Adrenal gland (tissue), 19 donors: Measurements from ENCODE around the gene EIF3M. TPM values are rescaled to one million over a fixed set of nuclear protein-coding genes. Genes with fewer than 3 reads are reported as not detected.

Experiments
- DNase-seq, 7 donors: peaks; one replicate each; pipeline ENCODE4 v3.0.0-alpha.2; 2019 to 2020
- H3K27ac ChIP-seq, 5 donors: fragments of 200-600 bp; sonication (generic) in 4 of 5; 1 replicate in 3 of 5; 2 replicates in 2 of 5; pipeline versions ENCODE4 v1.5.1 to v1.8.0; 2016 to 2020; ENCODE audit warnings: mild to moderate bottlenecking in 1 of 5
- H3K27me3 ChIP-seq: fragments of 200-600 bp; 2 replicates; pipeline ENCODE4 v1.8.0; 2021
- H3K36me3 ChIP-seq, 2 donors: fragments of 200-600 bp; replicated peaks in 1 of 2; 1 replicate in 1 of 2; 2 replicates in 1 of 2; pipeline versions ENCODE4 v1.5.1 to v1.8.0; 2018 to 2022
- H3K4me1 ChIP-seq, 2 donors: fragments of 200-600 bp; replicated peaks in 1 of 2; 1 replicate in 1 of 2; 2 replicates in 1 of 2; pipeline versions ENCODE4 v1.5.1 to v1.8.0; 2018 to 2021
- H3K4me3 ChIP-seq, 4 donors: fragments of 200-600 bp; sonication (generic) in 3 of 4; one replicate each; pipeline ENCODE4 v1.5.1; 2016 to 2018
- H3K9me3 ChIP-seq, 3 donors: fragments of 200-600 bp; sonication (generic) in 1 of 3; replicated peaks in 1 of 3; 1 replicate in 2 of 3; 2 replicates in 1 of 3; pipeline versions ENCODE4 v1.5.1 to v1.8.0; 2016 to 2021
- POLR2A ChIP-seq, 2 donors: fragments of 450-650 bp; IDR thresholded peaks; one replicate each; pipeline ENCODE4 v1.6.1; 2017; ENCODE audit warnings: antibody characterized with exemption in 2 of 2, mild to moderate bottlenecking in 2 of 2, moderate library complexity in 1 of 2
- WGBS, 4 donors: extraction: QIAGEN DNeasy Blood & Tissue Kit in 2 of 4; methylation state at CpG; one replicate each; pipeline versions ENCODE4 v1.1.5 to v1.1.7; 2013 to 2017; 5-methylcytosine and 5-hydroxymethylcytosine counted together
- intact Hi-C, 2 donors: fragments of 100-400 bp; cut with DNase I; formaldehyde crosslinking; loops; one replicate each; pipeline versions ENCODE4 v1.14.1 to v1.15.0; 2022 to 2023
- long read RNA-seq, 10 donors: library from polyadenylated mRNA in 3 of 10; unstranded in 2 of 10; stranded (forward) in 1 of 10; transcript quantifications; one replicate each; pipeline ENCODE4 v2.0.0 and lab custom pipeline, GENCODE V29; 2021 to 2026
- polyA plus RNA-seq, 3 donors: library from polyadenylated mRNA; stranded (reverse); fragments of 200-250 nt in 2 of 3; fragments of 350-450 nt in 1 of 3; fragmentation: Illumina TruSeq in 1 of 3; extraction: RNeasy Lipid Tissue Mini Kit (QIAGEN cat#74804) in 1 of 3; gene quantifications; one replicate each; pipeline ENCODE4 v1.2.3, GENCODE V29; 2013 to 2014
- total RNA-seq, 9 donors: library from RNA; depleted of rRNA in 4 of 9; stranded (reverse); fragments of >200 nt in 4 of 9; fragments of 120-200 nt in 1 of 9; fragmentation: NEBNext Ultra II Directional in 1 of 9; extraction: Animal tissue kit (Norgen Biotek cat#: 25700) in 1 of 9; gene quantifications; one replicate each; pipeline versions ENCODE4 v1.1.0 to v1.2.4, GENCODE V29; 2013 to 2023
- TF ChIP-seq, protein P1 (sequence below), 6 experiments: fragments of 450-650 bp in 4 of 6; fragments of 200-600 bp in 2 of 6; sonication (generic) in 1 of 6; IDR thresholded peaks; 1 replicate in 5 of 6; 2 replicates in 1 of 6; pipeline versions ENCODE4 v1.5.1 to v1.8.0; 2016 to 2021; ENCODE audit warnings: antibody characterized with exemption in 6 of 6, mild to moderate bottlenecking in 2 of 6, moderate library complexity in 1 of 6
- donor health status: healthy with polysubstance abuse.
- donor health status: Bipolar disorder and iron deficiency.
- donor health status: DM: yes; HTN: yes; CAD: no.
- donor health status: DM: no; HTN: no; CAD: no.
- donor health status: DM: no; HTN: no; CAD: no.
- donor health status: DM: yes; HTN: yes; CAD: no.

Gene EIF3M
- total RNA-seq (100 to 1,000 TPM; 233 to 604 (median 324) TPM), polyA plus RNA-seq (100 to 1,000 TPM; 174 to 761 (median 249) TPM)
- long read RNA-seq, donor 1, full-length matches to known transcripts, result 159 of 186 reads
- long read RNA-seq, donor 1, partial matches to known transcripts, result 27 of 186 reads
- long read RNA-seq, donor 1, other reads (novel, unspliced or antisense), result 0 of 186 reads
- long read RNA-seq, donor 2, full-length matches to known transcripts, result 131 of 151 reads
- long read RNA-seq, donor 2, partial matches to known transcripts, result 15 of 151 reads
- long read RNA-seq, donor 2, other reads (novel, unspliced or antisense), result 5 of 151 reads
- long read RNA-seq, donor 3, full-length matches to known transcripts, result 121 of 147 reads
- long read RNA-seq, donor 3, partial matches to known transcripts, result 26 of 147 reads
- long read RNA-seq, donor 3, other reads (novel, unspliced or antisense), result 0 of 147 reads
- long read RNA-seq, donor 4, full-length matches to known transcripts, result 125 of 136 reads
- long read RNA-seq, donor 4, partial matches to known transcripts, result 3 of 136 reads
- long read RNA-seq, donor 4, other reads (novel, unspliced or antisense), result 8 of 136 reads
- long read RNA-seq, donor 5, full-length matches to known transcripts, result 143 of 156 reads
- long read RNA-seq, donor 5, partial matches to known transcripts, result 1 of 156 reads
- long read RNA-seq, donor 5, other reads (novel, unspliced or antisense), result 12 of 156 reads
- long read RNA-seq, donor 6, full-length matches to known transcripts, result 83 of 93 reads
- long read RNA-seq, donor 6, partial matches to known transcripts, result 3 of 93 reads
- long read RNA-seq, donor 6, other reads (novel, unspliced or antisense), result 7 of 93 reads
- long read RNA-seq, donor 7, full-length matches to known transcripts, result 61 of 66 reads
- long read RNA-seq, donor 7, partial matches to known transcripts, result 5 of 66 reads
- long read RNA-seq, donor 7, other reads (novel, unspliced or antisense), result 0 of 66 reads
- long read RNA-seq, donor 8, full-length matches to known transcripts, result 150 of 161 reads
- long read RNA-seq, donor 8, partial matches to known transcripts, result 11 of 161 reads
- long read RNA-seq, donor 8, other reads (novel, unspliced or antisense), result 0 of 161 reads
- long read RNA-seq, donor 9, full-length matches to known transcripts, result 126 of 157 reads
- long read RNA-seq, donor 9, partial matches to known transcripts, result 31 of 157 reads
- long read RNA-seq, donor 9, other reads (novel, unspliced or antisense), result 0 of 157 reads
- long read RNA-seq, donor 10, full-length matches to known transcripts, result 52 of 60 reads
- long read RNA-seq, donor 10, partial matches to known transcripts, result 8 of 60 reads
- long read RNA-seq, donor 10, other reads (novel, unspliced or antisense), result 0 of 60 reads

GRCh38 chr11:32583459-32584271 is at the start of gene EIF3M:
EIF3M (plus strand) TSS chr11:32583831; CDS start chr11:32583888, 57 bp downstream.
- H3K27me3 ChIP-seq, result no peaks in the 10 kb centered on the region
- DNase-seq, result peak; percentile 96 to 98 (median 97)
- WGBS, 4 donors, result 0 to 3% (median 1%) methylated on average over 8 to 70 of the region's 70 CpGs
- H3K4me1 ChIP-seq, result peaks cover 25 to 40% of the 10 kb centered on the region in 2 donors
- no peaks in the 10 kb centered on the region for H3K9me3 ChIP-seq
- peak within 1 kb of the TSS; percentile 27 to 84 (median 72) for H3K4me3 ChIP-seq
- TF ChIP-seq, protein P1, sequence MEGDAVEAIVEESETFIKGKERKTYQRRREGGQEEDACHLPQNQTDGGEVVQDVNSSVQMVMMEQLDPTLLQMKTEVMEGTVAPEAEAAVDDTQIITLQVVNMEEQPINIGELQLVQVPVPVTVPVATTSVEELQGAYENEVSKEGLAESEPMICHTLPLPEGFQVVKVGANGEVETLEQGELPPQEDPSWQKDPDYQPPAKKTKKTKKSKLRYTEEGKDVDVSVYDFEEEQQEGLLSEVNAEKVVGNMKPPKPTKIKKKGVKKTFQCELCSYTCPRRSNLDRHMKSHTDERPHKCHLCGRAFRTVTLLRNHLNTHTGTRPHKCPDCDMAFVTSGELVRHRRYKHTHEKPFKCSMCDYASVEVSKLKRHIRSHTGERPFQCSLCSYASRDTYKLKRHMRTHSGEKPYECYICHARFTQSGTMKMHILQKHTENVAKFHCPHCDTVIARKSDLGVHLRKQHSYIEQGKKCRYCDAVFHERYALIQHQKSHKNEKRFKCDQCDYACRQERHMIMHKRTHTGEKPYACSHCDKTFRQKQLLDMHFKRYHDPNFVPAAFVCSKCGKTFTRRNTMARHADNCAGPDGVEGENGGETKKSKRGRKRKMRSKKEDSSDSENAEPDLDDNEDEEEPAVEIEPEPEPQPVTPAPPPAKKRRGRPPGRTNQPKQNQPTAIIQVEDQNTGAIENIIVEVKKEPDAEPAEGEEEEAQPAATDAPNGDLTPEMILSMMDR (IDR thresholded peaks at IDR 0.05), result no peak
- TF ChIP-seq POLR2A (IDR thresholded peaks at IDR 0.05), result peak; percentile 70 to 80
- peaks cover 0 to 3% of the 10 kb centered on the region in 2 donors for H3K36me3 ChIP-seq
- intact Hi-C loops, result no loop called here
- peak within 1 kb of the TSS; percentile 45 to 92 (median 83) for H3K27ac ChIP-seq

- no peaks in the 10 kb centered on the region for H3K36me3 ChIP-seq
- H3K4me3 ChIP-seq, result no peak overlapping the region
- no peak for DNase-seq
- no peak overlapping the region for H3K27ac ChIP-seq
- H3K9me3 ChIP-seq, result no peaks in the 10 kb centered on the region
- H3K27me3 ChIP-seq, result no peaks in the 10 kb centered on the region
- 81 to 95% (median 88%) methylated on average over 7 of the region's 7 CpGs for whole genome bisulfite sequencing, 4 donors
- H3K4me1 ChIP-seq, result no peaks in the 10 kb centered on the region
- intact Hi-C loops, result no loop called here
- TF ChIP-seq POLR2A (IDR thresholded peaks at IDR 0.05), result no peak
- TF ChIP-seq, protein P1 (IDR thresholded peaks at IDR 0.05), result no peak
Measured at GRCh38 chr11:32538804-32539203, 44.8 kb upstream of the EIF3M start.

GRCh38 chr11:32549611-32550187 is 33.9 kb upstream of the EIF3M start:
- peaks cover 4% of the 10 kb centered on the region for H3K27me3 ChIP-seq
- no peak for DNase-seq
- TF ChIP-seq, protein P1 (IDR thresholded peaks at IDR 0.05), result no peak
- no peak for TF ChIP-seq POLR2A (IDR thresholded peaks at IDR 0.05)
- intact Hi-C loops, result no loop called here
- no peak overlapping the region for H3K4me3 ChIP-seq
- no peak overlapping the region for H3K27ac ChIP-seq
- no peaks in the 10 kb centered on the region for H3K4me1 ChIP-seq
- no peaks in the 10 kb centered on the region for H3K36me3 ChIP-seq
- 4 to 9% (median 6%) methylated on average over 1 of the region's 1 CpG for WGBS, 4 donors
- no peaks in the 10 kb centered on the region for H3K9me3 ChIP-seq
